GM21526 (cell line): ENCODE measurements around the gene INPP4A.

Experiments
- ATAC-seq: cut with Tn5 transposase; IDR thresholded peaks from one replicate; pipeline ENCODE4 v1.9.1; 2021; ENCODE audit warnings: moderate library complexity; ENCODE audit not compliant: unreplicated experiment, low FRiP score

The INPP4A gene

DNA sequence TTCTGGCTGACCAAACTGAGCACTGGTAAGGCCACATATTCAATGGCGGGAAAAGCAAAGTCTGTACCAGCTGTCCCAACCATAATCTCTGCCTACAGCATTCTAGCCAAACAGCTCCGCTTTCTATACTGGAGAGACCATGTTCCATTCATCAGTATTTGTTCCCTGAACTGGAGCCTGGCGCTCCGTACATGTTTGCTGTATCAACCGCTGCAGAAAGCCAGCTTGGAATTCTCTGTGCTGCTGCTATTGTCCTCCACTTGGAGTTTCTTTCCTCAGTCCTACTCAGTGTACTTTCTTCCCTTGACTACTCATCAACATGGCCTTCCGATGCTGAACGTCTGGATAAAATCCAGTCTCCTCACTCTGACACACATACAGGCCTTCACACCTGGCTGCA is 161.8 kb downstream of the INPP4A start:
- ATAC-seq = no peak

DNA sequence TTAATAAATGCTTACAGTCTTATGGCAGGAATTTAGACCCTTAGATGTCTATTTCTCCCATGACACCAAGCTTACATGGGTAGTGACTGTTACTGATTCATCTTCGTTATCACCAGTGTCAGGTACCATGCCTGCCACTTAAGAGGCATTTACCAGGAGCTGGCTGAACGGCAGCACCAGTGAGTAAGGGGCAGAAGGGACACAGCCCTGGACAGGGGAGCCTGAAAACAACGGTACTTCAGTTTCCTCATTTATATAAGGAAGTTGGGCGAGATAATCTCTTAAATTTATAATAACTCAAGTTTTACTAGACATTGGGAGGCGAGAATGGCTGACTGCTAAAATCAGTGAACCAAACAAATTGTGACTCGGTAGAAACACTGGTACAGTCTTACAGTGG is 162.4 kb downstream of the INPP4A start:
- no peak for ATAC-seq

DNA sequence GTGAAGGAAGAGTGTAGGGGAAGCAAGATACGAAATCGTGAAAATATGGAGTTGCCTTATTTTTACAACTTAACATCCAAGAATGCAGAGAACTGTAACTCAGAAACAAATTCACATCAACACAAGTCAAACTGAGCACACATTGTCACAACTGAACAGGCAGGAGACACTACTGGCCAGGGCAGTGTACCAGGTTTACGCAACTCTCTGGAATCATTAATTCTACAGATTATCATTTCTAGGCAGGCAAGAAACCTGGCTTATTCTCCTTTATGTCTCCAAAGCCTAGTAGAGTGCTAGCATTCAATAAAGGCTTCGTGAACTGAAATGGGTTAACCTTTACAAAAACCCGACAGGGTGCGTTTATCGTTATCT is 163.1 kb downstream of the INPP4A start:
- no peak for ATAC-seq

DNA sequence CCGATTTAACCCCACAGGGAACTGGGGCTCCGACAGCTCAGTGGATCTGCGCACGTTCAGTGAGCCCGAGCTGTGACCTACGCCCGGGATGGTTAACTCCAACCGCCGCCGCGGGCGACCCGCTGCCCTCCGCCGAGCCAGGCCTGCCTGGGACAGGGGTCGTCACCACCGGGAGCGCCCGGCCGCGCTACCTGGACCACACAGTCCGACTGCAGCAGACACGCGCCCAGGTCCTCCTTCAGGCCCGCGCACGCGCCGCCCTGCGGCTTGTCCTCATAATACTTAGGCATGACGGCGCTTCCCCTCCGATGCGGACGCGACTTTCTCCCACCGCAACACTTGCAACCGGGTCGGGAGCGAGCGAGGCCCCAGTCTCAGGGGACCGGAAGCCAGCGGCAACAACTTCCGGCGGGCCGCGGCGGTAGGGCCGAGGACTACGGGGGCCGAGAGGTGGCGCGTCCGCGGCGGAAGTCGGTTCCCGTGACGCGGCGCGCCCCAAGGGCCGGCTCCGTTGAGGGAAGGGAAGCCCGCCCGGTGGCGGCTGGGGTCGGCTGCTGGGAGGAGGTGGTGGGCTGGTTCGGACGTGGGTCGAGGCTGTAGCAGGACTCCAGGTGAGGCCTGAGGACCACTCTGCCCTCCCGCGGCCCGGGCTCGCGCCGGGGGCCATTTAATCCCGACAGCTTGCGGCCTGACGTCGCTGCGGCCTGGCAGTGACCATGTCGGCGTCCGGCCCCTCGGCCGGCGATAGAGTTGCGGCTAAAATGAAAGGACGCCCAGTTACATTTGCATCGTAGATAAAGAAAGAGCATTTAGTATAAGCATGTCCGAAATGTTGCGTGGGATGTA is 163.7 kb downstream of the INPP4A start, which contains the start of the genes COA5 and UNC50:
Gene COA5 (minus strand): TSS at position 397 of the 846 bp plus-strand sequence. CDS start 107 bp downstream, at position 290.
Gene UNC50 (plus strand): TSS at position 474 of the 846 bp plus-strand sequence. CDS start 1,171 bp downstream, outside the sequence.
- ATAC-seq = peak; percentile 71

DNA sequence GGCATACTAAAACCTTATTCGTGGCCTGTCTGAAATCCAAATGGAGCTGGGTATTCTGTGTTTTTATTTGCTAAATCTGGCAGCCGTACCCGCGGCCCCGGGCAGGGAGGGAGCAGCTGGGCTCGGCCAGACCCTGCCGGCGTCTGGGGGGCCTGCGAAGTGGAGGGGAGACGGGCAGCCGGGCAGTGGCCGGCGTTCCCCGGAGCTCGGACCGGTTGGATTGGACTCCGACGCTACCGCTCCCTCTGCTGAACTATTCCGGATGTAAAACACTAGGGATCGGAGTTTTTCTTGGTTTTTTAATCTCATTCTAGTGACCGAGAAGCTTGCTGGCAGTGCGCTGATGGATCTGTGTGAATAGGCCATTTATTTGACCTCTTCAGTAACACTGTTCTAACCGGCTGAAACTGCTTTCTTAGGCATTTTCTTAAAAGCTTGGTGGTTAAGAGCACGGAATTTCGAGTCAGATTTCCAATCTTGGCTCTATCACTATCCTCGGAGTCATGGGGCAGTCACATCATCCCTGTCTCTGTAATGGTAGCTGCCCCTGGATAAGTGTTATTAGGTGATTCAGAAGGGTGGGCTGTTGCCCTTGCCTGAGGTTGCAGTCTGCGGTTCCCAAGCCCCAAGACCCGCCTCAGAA is 164.4 kb downstream of the INPP4A start:
- peak; percentile 1 for ATAC-seq

DNA sequence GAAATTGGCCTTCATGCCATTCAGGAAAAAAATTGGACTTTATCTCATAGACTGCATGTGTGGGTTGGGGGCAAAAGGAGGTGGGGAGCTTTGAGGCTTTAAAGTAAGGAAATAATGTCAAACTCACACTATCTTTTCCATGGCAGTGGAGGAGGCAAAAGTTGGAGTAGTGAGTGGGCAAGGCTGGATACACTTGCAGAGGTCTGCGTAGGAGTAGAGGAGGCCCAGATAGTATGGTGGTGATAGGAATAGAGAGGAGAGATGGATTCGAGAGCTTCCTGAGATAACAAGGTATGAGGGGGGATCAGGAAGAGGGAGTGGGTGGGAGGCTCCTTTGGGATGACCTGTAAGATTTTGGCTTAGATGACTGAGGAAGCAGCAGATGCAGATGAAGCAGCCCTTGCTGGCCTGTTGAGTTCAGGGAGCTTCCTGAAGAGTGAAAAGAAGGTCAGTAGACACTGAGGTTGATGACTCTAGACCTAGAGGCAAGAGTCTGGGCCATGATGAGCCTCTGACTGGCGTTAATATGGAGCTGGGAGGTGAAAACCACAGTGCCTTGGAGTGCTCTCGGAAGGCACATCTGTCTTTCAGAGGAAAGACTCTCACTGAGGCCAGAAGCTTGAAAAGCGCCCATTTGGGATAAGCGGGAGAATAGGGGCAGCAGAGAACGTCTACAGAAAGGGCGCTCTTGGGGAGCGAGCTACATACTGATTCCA is 169.5 kb downstream of the INPP4A start:
- ATAC-seq = no peak

DNA sequence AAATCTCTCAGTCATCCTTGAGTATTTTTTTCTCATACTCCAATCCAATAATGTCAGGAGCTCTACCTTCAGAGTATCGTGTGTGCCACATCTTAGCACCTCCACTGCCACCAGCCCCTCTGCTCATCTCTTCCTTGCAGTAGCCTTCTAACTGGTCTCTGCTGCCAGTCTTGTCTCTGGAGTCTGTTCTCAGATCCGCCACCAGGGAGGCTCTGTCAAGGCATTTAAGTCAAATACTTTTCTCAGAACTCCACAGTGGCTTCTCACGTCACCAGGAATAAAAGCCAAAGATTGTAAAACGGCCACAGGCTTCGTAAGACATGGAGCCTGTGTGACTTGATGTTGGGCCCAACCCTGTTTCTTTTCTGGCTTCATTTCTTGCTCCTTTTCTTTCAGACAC is 170.8 kb downstream of the INPP4A start:
- no peak for ATAC-seq

DNA sequence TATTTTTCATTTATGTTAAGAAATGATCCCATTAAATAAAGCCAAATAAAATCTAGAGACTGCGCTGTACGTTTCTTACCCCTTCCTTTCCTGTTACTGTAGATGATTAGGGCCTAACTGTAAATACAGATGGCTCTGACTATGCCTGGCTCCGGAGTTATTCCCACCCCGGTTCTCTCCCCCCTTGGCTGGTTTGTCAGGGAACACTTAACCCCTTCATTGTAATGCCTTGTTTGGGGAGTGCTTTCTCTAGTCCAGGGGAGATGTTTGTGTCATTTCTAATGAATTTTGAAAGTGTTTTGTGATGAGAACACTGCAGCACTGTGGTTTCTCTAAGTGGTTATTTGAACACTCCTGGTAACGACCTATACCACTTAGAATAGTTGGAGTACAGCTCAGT is 172.5 kb downstream of the INPP4A start:
- no peak for ATAC-seq

DNA sequence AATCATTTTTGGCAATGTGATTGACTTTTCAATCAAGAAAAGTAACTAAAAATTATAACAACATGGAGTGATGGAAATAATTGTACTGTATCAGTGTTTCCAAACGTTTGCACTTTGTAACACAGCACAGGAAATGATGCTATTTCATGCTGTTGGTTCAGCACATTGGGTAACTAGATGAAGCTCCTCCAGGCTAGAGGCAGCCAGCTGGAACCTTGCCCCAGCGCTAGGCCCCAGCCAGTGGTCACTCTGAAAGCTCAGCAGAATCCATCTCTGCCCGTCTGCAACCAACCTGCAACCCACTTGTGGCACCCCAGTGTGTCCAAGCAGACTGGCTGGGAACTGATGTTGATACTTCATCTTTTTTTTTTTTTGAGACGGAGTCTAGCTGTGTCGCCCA is 179.0 kb downstream of the INPP4A start:
- no peak for ATAC-seq

DNA sequence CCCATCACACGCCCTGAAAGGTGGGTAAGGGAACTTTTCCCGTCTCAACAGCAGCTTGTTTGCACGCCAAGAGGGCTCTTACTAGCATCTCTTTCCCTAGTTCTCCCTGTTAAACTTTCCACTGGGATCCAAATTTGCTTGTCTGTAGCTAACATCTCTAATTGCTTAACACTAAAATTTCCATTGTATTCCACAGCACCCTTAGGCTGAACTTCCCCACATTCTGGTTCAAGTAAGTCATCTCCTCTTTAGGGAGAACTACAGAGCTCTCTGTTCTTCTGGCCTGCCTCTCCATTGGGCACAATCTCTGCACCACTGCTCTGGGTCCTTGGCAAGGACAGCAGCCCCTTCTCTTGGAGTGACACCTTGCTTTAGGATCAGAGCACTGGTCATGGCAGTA is 187.7 kb downstream of the INPP4A start:
- no peak for ATAC-seq

DNA sequence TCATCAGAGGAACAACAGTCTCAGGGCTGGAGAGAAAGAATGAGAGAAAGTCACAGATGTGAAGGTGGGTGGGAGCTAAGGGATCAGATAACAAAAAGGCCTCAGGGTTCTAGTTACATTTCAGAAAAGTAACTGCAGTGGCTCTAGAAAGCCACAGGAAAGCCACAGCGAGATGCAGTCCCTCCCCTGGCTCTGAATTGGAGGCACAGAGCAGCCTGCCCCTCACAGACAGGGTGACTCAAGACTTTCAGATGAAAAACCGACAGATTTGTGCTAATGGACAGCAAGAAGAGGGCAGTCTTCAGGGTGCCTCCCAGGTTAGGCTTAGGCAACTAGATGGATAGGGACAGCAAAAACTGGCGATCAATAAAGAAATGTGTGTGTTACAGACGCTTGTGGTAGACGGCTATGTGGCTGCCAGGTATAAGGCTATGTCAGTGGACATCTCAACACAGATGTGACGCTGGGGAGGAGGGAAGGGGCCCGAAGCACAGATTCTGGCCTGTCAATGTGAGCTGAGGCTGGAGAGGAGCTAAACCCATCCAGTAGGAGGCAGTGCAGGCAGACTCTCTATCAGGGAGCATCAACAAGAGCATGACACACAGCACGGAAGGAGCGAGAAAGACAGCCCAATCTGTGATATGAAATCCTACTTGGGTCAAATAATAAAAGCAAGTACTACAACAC is 189.9 kb downstream of the INPP4A start:
- ATAC-seq = no peak

DNA sequence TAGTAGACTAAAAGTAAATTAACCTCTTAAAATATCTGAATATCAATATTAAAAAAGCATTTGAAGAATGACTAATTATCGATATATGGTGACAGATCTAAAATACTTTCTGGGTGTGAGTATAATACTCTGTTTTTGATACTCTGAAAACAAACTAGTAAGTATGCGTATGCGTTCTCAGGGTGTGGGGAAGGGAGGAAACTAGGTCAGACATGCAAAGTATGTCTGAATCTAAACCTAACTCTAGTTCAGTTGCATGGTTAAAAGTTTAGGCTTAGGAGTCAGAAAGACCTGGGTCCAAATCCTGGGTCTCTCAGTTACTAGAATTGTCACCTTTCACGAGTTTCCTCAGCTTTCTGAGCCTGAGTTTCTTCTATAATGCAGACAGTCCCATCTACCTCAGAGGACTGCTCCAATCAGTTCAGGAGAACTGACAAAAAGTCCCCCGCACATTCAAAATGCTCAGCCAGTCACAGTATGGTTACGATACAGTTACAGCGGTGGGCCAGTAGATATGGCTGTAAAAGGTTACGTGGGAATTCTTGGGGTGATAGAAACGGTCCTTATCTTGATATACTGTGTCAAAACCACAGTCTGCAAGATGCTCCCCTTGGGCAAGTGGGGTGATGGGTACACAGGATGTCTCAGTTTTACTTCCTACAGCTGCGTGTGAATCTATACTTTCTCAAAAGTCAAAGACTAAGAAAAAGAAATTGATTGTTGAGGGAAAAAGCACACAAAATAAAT is 192.9 kb downstream of the INPP4A start:
- peak; percentile 64 for ATAC-seq

DNA sequence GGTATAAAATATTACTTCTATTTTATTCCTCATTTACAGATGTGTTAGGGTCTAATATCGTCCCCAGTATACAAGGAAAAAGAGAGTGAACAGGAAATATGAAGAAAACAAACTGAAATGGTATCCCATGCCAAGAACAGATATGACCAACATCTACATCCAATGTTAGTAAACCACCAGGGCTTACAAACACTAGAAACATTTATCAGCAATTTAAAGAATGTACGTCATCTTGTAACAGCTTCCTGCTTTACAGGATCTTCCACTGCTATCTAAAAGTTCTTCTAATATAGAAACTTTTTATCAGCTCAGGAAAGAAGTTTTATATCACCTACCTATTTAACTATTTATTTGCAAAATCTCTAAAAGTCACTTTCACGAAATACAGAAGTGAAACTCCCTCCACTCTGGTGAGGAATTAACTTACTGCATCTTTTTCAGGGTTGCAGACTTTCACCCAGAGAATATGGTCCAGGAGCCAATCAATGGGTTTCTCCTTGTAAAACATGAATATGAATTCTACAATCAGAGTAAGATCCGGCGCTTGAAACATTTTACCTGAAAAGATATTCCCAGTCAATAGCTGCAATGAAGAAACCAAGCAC is 198.9 kb downstream of the INPP4A start:
- no peak for ATAC-seq
